GOT3 (cell line): ENCODE data around the gene HSF4.

Experiments used
- DNase-seq: peaks from one replicate; lab custom pipeline; 2025; ENCODE audit warnings: mixed read lengths; lab: John Stamatoyannopoulos, UW

The HSF4 gene

GRCh38 chr16:67150047-67150832, 14.3 kb upstream of the HSF4 start:
- DNase-seq = no peak

- peak; percentile 49 for DNase-seq
Observed at GRCh38 chr16:67150833-67151396, 13.6 kb upstream of the HSF4 start, which contains the start of gene B3GNT9. TSS of gene B3GNT9 (minus strand) at chr16:67150998. CDS start at chr16:67150485, 513 bp downstream.

- no peak for DNase-seq
Observed at GRCh38 chr16:67151431-67152097, 13.0 kb upstream of the HSF4 start.

- no peak for DNase-seq
Observed at GRCh38 chr16:67154578-67155294, 9.8 kb upstream of the HSF4 start.

GRCh38 chr16:67155295-67156142, 9.0 kb upstream of the HSF4 start:
- DNase-seq = peak; percentile 38

- no peak for DNase-seq
Observed at GRCh38 chr16:67156143-67156844, 8.3 kb upstream of the HSF4 start.

- no peak for DNase-seq
Observed at GRCh38 chr16:67157106-67157748, 7.3 kb upstream of the HSF4 start.

- no peak for DNase-seq
Observed at GRCh38 chr16:67157892-67158635, 6.5 kb upstream of the HSF4 start.

- no peak for DNase-seq
Observed at GRCh38 chr16:67158637-67159600, 5.6 kb upstream of the HSF4 start.

- DNase-seq = no peak
Observed at GRCh38 chr16:67161595-67162058, 2.9 kb upstream of the HSF4 start.

GRCh38 chr16:67162506-67163163, 1.9 kb upstream of the HSF4 start:
- DNase-seq = no peak

- no peak for DNase-seq
Observed at GRCh38 chr16:67163164-67163998, 1.2 kb upstream of the HSF4 start.

- DNase-seq = no peak
Observed at GRCh38 chr16:67163999-67164558, 466 bp upstream of the HSF4 start.

GRCh38 chr16:67165121-67166078, 855 bp downstream of the HSF4 start:
- DNase-seq = no peak

GRCh38 chr16:67166110-67166547, 1.6 kb downstream of the HSF4 start:
- DNase-seq = no peak
